CD4-positive, alpha-beta memory T cell (primary cell): ENCODE data around the gene PHKG2. TPM values are rescaled to one million over a fixed set of nuclear protein-coding genes. Genes with fewer than 3 reads are reported as not detected.
"Not testable (repeated sequence)": the region's sequence is repeated elsewhere in the genome, so short reads cannot be mapped to it uniquely, and the experiment has no call there.

Experiments
- CTCF ChIA-PET: fragments of 350-600 bp; sonication (Branson Sonifier 250); formaldehyde crosslinking; loops from one replicate; lab custom pipeline; 2021; ENCODE audit warnings: inconsistent platforms; ENCODE audit not compliant: partially characterized antibody; lab: Charles Lee
- POLR2A ChIA-PET: fragments of 350-600 bp; sonication (Branson Sonifier 250); formaldehyde crosslinking; loops from one replicate; lab custom pipeline; 2021; ENCODE audit not compliant: partially characterized antibody; lab: Charles Lee
- DNase-seq, 5 donors: peaks; one replicate each; pipeline versions ENCODE4 v3.0.0 to v3.0.0-alpha.2; 2020 to 2022; ENCODE audit warnings: mixed read lengths in 1 of 5
- H3K27ac ChIP-seq: one replicate; pipeline ENCODE4 v1.7.0; 2013; ENCODE audit warnings: low read depth, low read length
- H3K27me3 ChIP-seq: 2 replicates; pipeline ENCODE4 v1.7.0; 2013; ENCODE audit warnings: mild to moderate bottlenecking, low read length, moderate library complexity; ENCODE audit not compliant: insufficient read depth
- H3K36me3 ChIP-seq: 2 replicates; pipeline ENCODE4 v1.7.0; 2013; ENCODE audit warnings: mild to moderate bottlenecking, low read length, moderate library complexity; ENCODE audit not compliant: insufficient read depth
- H3K4me1 ChIP-seq: 2 replicates; pipeline ENCODE4 v1.7.0; 2013; ENCODE audit warnings: mild to moderate bottlenecking, low read length, moderate library complexity; ENCODE audit not compliant: insufficient read depth
- H3K4me3 ChIP-seq, 2 donors: one replicate each; pipeline ENCODE4 v1.7.0; 2013; ENCODE audit warnings: low read length in 2 of 2, mild to moderate bottlenecking in 1 of 2
- H3K9me3 ChIP-seq, 2 donors: one replicate each; pipeline ENCODE4 v1.7.0; 2013; ENCODE audit warnings: low read length in 2 of 2, control low read depth in 1 of 2; ENCODE audit not compliant: control insufficient read depth in 1 of 2
- H3K27ac Mint-ChIP-seq, 7 donors: one replicate each; pipeline ENCODE4 v1.8.0; 2020 to 2021; ENCODE audit warnings: mixed read lengths in 7 of 7, mild to moderate bottlenecking in 6 of 7, inconsistent platforms in 3 of 7, moderate library complexity in 3 of 7
- H3K27me3 Mint-ChIP-seq, 2 donors: one replicate each; pipeline ENCODE4 v1.8.0; 2020 to 2021; ENCODE audit warnings: mixed read lengths in 2 of 2
- H3K36me3 Mint-ChIP-seq, 2 donors: one replicate each; pipeline ENCODE4 v1.8.0; 2020 to 2021; ENCODE audit warnings: mixed read lengths in 2 of 2, inconsistent platforms in 1 of 2, mild to moderate bottlenecking in 1 of 2
- H3K4me1 Mint-ChIP-seq, 4 donors: one replicate each; pipeline ENCODE4 v1.8.0; 2020 to 2021; ENCODE audit warnings: mixed read lengths in 4 of 4, mild to moderate bottlenecking in 1 of 4
- H3K4me3 Mint-ChIP-seq, 8 donors: one replicate each; pipeline ENCODE4 v1.8.0; 2020 to 2021; ENCODE audit warnings: mixed read lengths in 8 of 8, mild to moderate bottlenecking in 7 of 8, moderate library complexity in 6 of 8, inconsistent platforms in 3 of 8
- H3K9me3 Mint-ChIP-seq, 8 donors: one replicate each; pipeline ENCODE4 v1.8.0; 2020 to 2021; ENCODE audit warnings: mixed read lengths in 8 of 8, mild to moderate bottlenecking in 5 of 8, inconsistent platforms in 3 of 8, moderate library complexity in 1 of 8
- intact Hi-C: fragments of 100-400 bp; cut with micrococcal nuclease; formaldehyde crosslinking; loops from one replicate; pipeline ENCODE4 v1.15.1; 2023
- polyA plus RNA-seq, 2 donors: library from polyadenylated mRNA; unstranded; fragments of 300-500 nt; fragmentation: Illumina TruSeq; gene quantifications; one replicate each; pipeline ENCODE4 v1.2.3, GENCODE V29; 2021
- total RNA-seq, 2 experiments: library from RNA; stranded (reverse); gene quantifications; one replicate each; pipeline ENCODE4 v1.2.3, GENCODE V29; 2021

Gene PHKG2
- total RNA-seq = 10 to 100 TPM; 54.1 to 54.9 TPM
- polyA plus RNA-seq = 10 to 100 TPM; 42.0 to 63.5 TPM

- POLR2A ChIA-PET = interaction anchor here (0.6 to 3.4 kb wide), 27 partner anchors 10 to 394 kb away, joined by 3 to 25 read pairs (median 5); partner anchors contain the start of genes CFAP119, FBRS, PRR14 and RNF40
- peaks cover 9% of the 10 kb centered on the region for H3K36me3 ChIP-seq
- peak within 1 kb of the TSS; percentile 65 to 71 for H3K4me3 ChIP-seq
Measured at GRCh38 chr16:30747799-30748633, at the start of gene PHKG2. PHKG2 (plus strand) TSS chr16:30748425; CDS start chr16:30748821, 396 bp downstream.

GRCh38 chr16:30698816-30699614 lies 49.2 kb upstream of the PHKG2 start, which contains the start of gene SRCAP:
SRCAP (plus strand) TSS chr16:30699171; CDS start chr16:30700825, 1,654 bp downstream.
- peaks cover 31% of the 10 kb centered on the region for H3K4me1 ChIP-seq
- Mint-ChIP-seq H3K4me1 (peaks cover 17 to 38% (median 27%) of the 10 kb centered on the region in 4 donors), H3K4me3 (peak within 1 kb of the TSS; percentile 95 to 99 (median 97)), H3K36me3 (peaks cover 9 to 33% of the 10 kb centered on the region in 2 donors), H3K9me3 (peaks cover 0 to 3% (median 0%) of the 10 kb centered on the region in 8 donors), H3K27ac (peak within 1 kb of the TSS; percentile 100), H3K27me3 (peaks cover 0 to 3% of the 10 kb centered on the region in 2 donors)
- H3K4me3 ChIP-seq = peak within 1 kb of the TSS; percentile 61 to 71
- H3K36me3 ChIP-seq = peaks cover 13% of the 10 kb centered on the region
- DNase-seq = peak; percentile 78 to 83 (median 78)
- intact Hi-C loops = loop anchor here (1.0 to 2.0 kb wide), 13 partner anchors 41 to 1876 kb away; partner anchors contain the start of genes ARMC5, ATXN2L, CFAP119 and FBRS
- CTCF ChIA-PET = no interaction called here
- peak within 1 kb of the TSS; percentile 100 for H3K27ac ChIP-seq
- no peaks in the 10 kb centered on the region for H3K9me3 ChIP-seq
- no peaks in the 10 kb centered on the region for H3K27me3 ChIP-seq
- POLR2A ChIA-PET = interaction anchor here (0.9 to 9.2 kb wide), 13 partner anchors 12 to 291 kb away, joined by 3 to 154 read pairs (median 3); partner anchors contain the start of genes FBRS, ITGAL, PRR14 and ZNF771

More at GRCh38 chr16:30747799-30748633, at the start of gene PHKG2:
- Histone ChIP-seq H3K4me1 (peaks cover 7% of the 10 kb centered on the region), H3K27me3 (no peaks in the 10 kb centered on the region), H3K27ac (peak within 1 kb of the TSS; percentile 60), H3K9me3 (no peaks in the 10 kb centered on the region)
- Mint-ChIP-seq H3K9me3 (peaks cover 0 to 4% (median 0%) of the 10 kb centered on the region in 8 donors), H3K27me3 (no peaks in the 10 kb centered on the region), H3K4me3 (peak within 1 kb of the TSS; percentile 89 to 97 (median 91)), H3K27ac (peak within 1 kb of the TSS; percentile 73 to 94 (median 89)), H3K4me1 (peaks cover 14 to 33% (median 20%) of the 10 kb centered on the region in 4 donors), H3K36me3 (peaks cover 13 to 36% of the 10 kb centered on the region in 2 donors)
- DNase-seq = peak; percentile 94 to 96 (median 95)
- CTCF ChIA-PET = interaction anchor here (0.6 to 1.5 kb wide), 5 partner anchors 14 to 1057 kb away, joined by 3 to 4 read pairs (median 4); no protein-coding TSS in a partner anchor
- intact Hi-C loops = loop anchor here (1.0 to 5.0 kb wide), 5 partner anchors 14 to 174 kb away; partner anchors contain the start of genes CFAP119, FBRS and RNF40

DNA sequence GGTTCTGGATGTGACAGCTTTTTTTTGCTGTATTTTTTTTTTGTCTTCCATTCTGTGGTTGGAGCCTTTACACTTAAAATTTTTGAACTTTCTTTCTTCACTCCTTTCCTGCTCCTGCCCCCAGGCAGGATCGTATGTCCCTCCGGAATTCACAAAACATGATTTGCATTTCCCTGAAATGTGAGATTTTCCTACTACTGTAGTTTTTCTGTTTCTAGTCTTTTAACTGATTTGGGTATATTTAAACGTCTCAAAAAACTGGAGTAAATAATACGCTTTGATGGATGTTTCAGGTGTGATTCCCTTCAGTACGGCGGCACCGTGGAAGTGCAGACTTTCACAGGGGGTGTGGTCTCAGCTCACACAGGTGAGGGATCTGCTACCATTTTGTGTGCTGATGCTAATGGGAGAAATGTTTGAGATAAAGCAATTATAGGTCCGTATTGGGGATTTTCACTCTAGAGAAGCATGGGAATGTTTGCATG lies 48.6 kb upstream of the PHKG2 start:
- DNase-seq = no peak
- peak overlapping the region; percentile 95 to 100 (median 99) for H3K27ac Mint-ChIP-seq
- POLR2A ChIA-PET = interaction anchor here (0.9 to 9.2 kb wide), 10 partner anchors 11 to 292 kb away, joined by 3 to 154 read pairs (median 4); partner anchors contain the start of genes FBRS, ITGAL, PRR14 and ZNF771
- intact Hi-C loops = loop anchor here (1.0 to 2.0 kb wide), 4 partner anchors 65 to 1877 kb away; partner anchors contain the start of gene ATXN2L
- H3K4me3 ChIP-seq = peak overlapping the region; percentile 38 to 71
- peaks cover 14 to 40% of the 10 kb centered on the region in 2 donors for H3K36me3 Mint-ChIP-seq
- no peaks in the 10 kb centered on the region for H3K9me3 ChIP-seq
- peaks cover 16 to 38% (median 26%) of the 10 kb centered on the region in 4 donors for H3K4me1 Mint-ChIP-seq
- peaks cover 0 to 3% (median 0%) of the 10 kb centered on the region in 8 donors for H3K9me3 Mint-ChIP-seq
- H3K4me3 Mint-ChIP-seq = peak overlapping the region; percentile 94 to 98 (median 97)
- peaks cover 29% of the 10 kb centered on the region for H3K4me1 ChIP-seq
- peak overlapping the region; percentile 100 for H3K27ac ChIP-seq
- no peaks in the 10 kb centered on the region for H3K27me3 ChIP-seq
- peaks cover 20% of the 10 kb centered on the region for H3K36me3 ChIP-seq
- CTCF ChIA-PET = interaction anchor here (1.1 kb wide), 1 partner anchor 41 kb away, joined by 4 read pairs; the partner anchor contains the start of gene FBRS
- H3K27me3 Mint-ChIP-seq = peaks cover 0 to 3% of the 10 kb centered on the region in 2 donors

DNA sequence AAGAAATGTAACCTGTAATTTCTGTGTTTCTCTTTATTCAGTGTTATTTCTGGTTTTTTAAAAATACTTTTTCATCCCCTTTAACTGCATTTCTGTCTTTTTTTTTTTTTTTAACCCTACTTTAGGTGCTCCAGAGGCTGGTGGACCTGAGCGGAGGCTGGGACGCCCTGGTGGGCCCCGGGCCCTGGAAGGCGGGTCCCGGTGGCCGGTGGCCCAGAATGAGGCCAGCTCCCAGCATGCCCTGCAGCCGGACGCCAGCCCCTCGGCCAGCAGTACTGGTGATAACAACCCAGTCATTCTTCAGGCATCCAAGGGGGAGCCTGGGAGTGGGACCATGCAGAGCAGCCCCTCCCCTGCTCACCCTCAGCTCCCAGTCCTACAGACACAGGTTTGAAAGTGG lies 47.7 kb upstream of the PHKG2 start:
- DNase-seq = no peak
- CTCF ChIA-PET = interaction anchor here (1.1 kb wide), 1 partner anchor 42 kb away, joined by 4 read pairs; the partner anchor contains the start of gene FBRS
- peak overlapping the region in 2 of 7 donors; percentile 68 to 100 for H3K27ac Mint-ChIP-seq

DNA sequence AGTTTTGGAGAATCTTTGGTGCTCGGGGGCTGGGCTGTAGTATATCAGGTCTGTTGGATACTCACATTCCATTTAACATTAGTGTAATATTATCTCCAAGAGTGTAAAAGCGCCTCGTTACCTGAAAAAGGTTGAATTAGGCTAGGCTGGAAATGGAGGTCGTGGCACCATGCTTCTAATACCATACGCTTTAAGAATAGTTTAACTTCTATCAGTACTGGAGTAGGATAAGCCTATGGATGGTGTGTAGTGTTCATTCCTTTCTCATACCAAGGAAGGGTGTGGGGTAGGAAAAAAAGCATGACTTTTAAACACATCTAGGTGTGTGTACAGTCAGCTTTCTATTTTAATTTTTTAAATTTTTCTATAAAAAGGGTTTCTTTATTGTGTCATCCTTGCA lies 47.3 kb upstream of the PHKG2 start:
- POLR2A ChIA-PET = interaction anchor here (0.6 to 9.2 kb wide), 2 partner anchors 41 to 731 kb away, joined by 4 to 154 read pairs; partner anchors contain the start of gene FBRS
- Mint-ChIP-seq H3K36me3 (peaks cover 14 to 46% of the 10 kb centered on the region in 2 donors), H3K27ac (peak overlapping the region in 3 of 7 donors; percentile 15 to 42 (median 30)), H3K27me3 (peaks cover 0 to 3% of the 10 kb centered on the region in 2 donors), H3K9me3 (peaks cover 0 to 3% (median 0%) of the 10 kb centered on the region in 8 donors), H3K4me1 (peaks cover 16 to 34% (median 24%) of the 10 kb centered on the region in 4 donors), H3K4me3 (peak overlapping the region in 4 of 8 donors; percentile 33 to 78 (median 50))
- Histone ChIP-seq H3K4me1 (peaks cover 29% of the 10 kb centered on the region), H3K4me3 (no peak overlapping the region), H3K36me3 (peaks cover 26% of the 10 kb centered on the region), H3K27me3 (no peaks in the 10 kb centered on the region), H3K27ac (no peak overlapping the region), H3K9me3 (no peaks in the 10 kb centered on the region)
- CTCF ChIA-PET = interaction anchor here (1.1 kb wide), 1 partner anchor 42 kb away, joined by 4 read pairs; the partner anchor contains the start of gene FBRS
- no peak for DNase-seq
- intact Hi-C loops = no loop called here

More for the DNA sequence above, 47.7 kb upstream of the PHKG2 start:
- peak overlapping the region in 4 of 8 donors; percentile 31 to 98 (median 96) for H3K4me3 Mint-ChIP-seq
- H3K27me3 ChIP-seq = no peaks in the 10 kb centered on the region
- H3K9me3 Mint-ChIP-seq = peaks cover 0 to 3% (median 0%) of the 10 kb centered on the region in 8 donors
- peaks cover 23% of the 10 kb centered on the region for H3K36me3 ChIP-seq
- H3K4me1 Mint-ChIP-seq = peaks cover 16 to 34% (median 24%) of the 10 kb centered on the region in 4 donors
- peaks cover 14 to 43% of the 10 kb centered on the region in 2 donors for H3K36me3 Mint-ChIP-seq
- H3K9me3 ChIP-seq = no peaks in the 10 kb centered on the region
- H3K27ac ChIP-seq = no peak overlapping the region
- peaks cover 29% of the 10 kb centered on the region for H3K4me1 ChIP-seq
- intact Hi-C loops = no loop called here
- H3K27me3 Mint-ChIP-seq = peaks cover 0 to 3% of the 10 kb centered on the region in 2 donors
- no peak overlapping the region for H3K4me3 ChIP-seq
- POLR2A ChIA-PET = interaction anchor here (9.2 kb wide), 1 partner anchor 41 kb away, joined by 154 read pairs; the partner anchor contains the start of gene FBRS

DNA sequence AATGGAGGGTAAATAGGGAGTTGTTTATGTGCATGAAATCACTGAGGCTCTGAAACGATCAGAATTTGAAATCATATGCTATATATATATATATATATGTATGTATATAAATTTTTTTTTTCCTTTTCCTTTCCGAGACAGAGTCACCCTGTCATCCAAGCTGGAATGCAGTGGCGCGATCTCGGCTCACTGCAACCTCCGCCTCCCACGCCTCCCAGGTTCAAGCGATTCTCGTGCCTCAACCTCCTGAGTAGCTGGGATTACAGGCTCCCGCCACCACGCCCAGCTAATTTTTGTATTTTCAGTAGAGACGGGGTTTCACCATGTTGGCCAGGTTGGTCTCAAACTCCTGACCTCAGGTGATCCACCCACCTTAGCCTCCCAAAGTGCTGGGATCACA lies 45.2 kb upstream of the PHKG2 start:
- H3K4me3 Mint-ChIP-seq, intact Hi-C loops, H3K27ac ChIP-seq, H3K4me3 ChIP-seq, H3K27me3 Mint-ChIP-seq, DNase-seq, H3K9me3 ChIP-seq, H3K9me3 Mint-ChIP-seq, H3K27me3 ChIP-seq: not testable (repeated sequence)
- Mint-ChIP-seq H3K4me1 (peaks cover 13 to 28% (median 18%) of the 10 kb centered on the region in 4 donors), H3K36me3 (peaks cover 29 to 65% of the 10 kb centered on the region in 2 donors), H3K27ac (peak overlapping the region in 1 of 7 donors; percentile 83)
- CTCF ChIA-PET = interaction anchor here (1.8 kb wide), 1 partner anchor 9 kb away, joined by 4 read pairs; no protein-coding TSS in a partner anchor
- H3K4me1 ChIP-seq = peaks cover 20% of the 10 kb centered on the region
- H3K36me3 ChIP-seq = peaks cover 47% of the 10 kb centered on the region
- POLR2A ChIA-PET = interaction anchor here (0.6 to 0.9 kb wide), 2 partner anchors 45 to 88 kb away, joined by 3 read pairs; partner anchors contain the start of gene PHKG2
